ENCODE data around the gene SLC24A3.

SLC24A3 gene

DNA sequence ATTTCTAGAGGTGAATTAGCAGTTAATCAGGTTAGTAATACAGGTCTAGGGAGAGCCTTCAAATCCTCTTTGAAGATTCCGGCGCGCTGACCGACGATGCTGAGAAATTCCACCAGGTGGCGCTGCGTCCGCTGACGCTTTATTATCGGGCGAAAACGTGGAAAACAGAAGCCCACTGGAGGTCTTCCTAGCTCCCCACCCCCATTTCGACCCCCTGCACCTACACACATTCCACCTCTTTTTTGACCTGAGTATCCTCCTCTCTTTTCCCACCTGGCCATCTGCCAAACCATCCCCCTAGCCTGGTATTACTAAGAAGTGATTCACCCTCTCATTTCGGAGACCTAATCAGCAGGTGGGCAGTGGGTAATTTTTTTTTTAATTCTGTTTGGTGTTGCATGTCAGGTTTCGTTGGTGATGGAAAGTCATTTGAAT, 480.3 kb downstream of the SLC24A3 start:
- peak; percentile 26 for DNase-seq

DNA sequence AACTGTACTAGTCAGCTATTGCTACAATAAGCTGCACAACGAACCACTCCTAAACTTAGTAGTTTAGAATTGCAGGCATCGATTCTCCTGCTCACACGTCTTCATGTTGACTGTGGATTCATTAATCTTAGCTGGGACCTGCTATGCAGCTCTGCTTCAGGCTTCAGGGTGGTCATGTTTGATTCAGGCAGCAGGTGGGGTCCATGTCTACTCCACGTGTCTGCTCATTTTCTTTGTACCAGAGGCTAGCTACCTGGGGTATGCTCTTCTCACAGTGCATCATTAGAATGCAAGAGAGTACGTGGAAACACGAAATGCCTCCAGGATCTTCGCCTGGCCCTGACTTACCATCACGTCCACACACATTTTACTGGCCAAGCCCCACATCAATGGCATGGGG, 481.1 kb downstream of the SLC24A3 start:
- DNase-seq: no peak

DNA sequence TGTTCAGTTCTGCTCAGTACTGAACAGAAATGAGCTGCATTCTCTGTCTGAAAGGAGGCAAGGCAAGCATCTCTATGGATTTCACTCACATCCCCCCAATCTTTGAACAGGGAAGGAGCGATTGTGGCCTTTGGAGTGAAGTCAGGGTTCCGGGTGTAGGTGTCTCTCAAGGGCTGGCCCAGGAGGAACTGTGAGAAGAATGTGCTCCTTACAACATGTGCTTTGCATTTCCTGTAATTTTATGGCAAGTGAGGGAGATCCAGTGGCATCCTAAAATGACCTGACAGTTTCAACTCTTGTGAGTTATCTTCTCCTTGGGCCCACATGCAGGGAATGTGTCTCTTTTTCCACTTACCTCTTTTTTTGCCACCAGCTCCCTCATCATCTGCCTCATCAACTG, 482.6 kb downstream of the SLC24A3 start:
- DNase-seq: peak; percentile 7

DNA sequence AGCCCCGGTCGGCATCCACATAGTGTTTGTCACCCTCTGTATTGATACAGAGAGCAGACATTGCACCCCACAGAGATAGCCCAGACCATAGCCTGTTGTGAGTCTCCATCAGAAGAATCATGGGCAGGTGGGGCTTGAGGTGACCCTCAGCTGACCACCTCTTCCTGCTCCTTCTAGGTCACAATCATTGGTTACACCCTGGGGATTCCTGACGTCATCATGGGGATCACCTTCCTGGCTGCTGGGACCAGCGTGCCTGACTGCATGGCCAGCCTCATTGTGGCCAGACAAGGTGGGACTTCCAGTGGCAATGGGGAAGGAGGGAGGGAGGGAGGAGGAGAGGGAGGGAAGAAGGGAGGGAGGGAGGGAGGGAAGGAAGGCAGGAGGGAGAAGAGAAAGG, 484.2 kb downstream of the SLC24A3 start:
- no peak for DNase-seq

DNA sequence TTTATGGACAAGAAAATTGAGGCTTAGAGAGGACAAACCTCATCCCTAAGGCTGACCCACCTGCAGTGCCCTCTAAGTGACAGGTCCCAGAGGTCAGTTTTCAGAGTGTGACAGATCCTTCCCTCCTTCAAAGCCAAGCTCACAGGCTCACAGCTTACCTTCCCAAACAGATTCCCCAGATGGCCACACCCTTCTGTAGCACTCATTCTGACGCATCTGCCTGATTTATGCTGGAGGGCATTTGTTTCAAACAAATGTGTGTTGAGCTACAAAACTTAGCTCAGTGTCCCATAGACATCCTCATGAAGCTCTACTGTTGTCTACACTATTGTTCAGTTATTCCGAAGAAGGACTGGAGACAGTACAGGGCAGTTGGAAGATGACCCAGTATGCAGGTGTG, 485.0 kb downstream of the SLC24A3 start:
- DNase-seq: no peak

DNA sequence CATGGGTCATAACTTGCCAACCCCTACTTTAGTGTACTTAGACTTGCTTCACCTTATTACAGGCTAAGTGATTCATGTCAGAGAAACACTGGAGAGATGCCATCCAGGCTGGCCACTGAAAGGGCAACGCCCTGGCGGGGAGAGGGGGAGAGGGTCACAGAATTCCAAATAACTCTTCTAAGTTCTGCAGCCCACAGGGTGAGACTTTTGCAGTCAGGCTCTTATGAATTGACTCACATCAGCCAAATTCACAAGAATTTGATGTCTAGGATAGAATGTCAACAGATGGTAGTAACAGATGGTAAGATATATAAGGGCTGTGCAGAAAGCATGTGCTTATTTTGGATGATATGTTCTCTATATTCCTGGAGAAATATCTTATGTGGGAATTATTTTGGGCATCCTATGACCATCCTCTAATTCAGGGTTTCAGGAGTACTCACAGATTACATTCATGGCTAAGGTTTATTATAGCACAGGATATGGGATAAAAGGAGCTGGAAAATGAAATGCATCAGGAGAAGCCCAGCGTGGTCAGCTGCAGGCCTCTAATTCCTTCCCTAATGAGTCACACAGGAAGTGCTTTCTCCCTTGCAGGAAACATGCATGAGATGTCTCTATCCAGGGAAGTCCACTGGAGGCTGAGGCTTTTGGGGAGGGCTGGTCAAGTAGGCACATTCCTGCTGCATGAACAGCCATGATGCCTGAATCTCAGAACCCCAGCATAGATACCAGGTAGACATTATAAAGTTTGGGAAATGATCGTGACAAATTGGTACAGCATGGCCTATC, 486.9 kb downstream of the SLC24A3 start:
- DNase-seq: peak; percentile 88

DNA sequence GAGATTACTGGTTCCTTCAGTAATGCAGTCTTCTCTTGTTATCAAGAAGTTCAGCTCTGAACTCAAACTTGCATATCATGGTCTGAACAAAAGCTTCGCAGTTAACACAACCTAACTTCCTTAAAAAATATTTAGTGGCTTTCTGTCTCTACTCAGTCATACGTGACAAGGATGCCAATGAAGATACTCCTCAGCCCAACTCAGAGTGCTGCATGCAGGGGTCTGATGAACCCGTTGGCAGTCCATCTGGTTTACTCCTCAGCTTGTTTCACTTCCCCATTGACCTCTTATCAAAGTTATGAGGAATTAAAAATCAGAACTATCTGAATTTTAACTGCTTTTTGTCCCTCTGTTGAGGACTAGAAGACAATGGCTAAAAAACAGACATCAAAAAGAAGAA, 489.0 kb downstream of the SLC24A3 start:
- no peak for DNase-seq

DNA sequence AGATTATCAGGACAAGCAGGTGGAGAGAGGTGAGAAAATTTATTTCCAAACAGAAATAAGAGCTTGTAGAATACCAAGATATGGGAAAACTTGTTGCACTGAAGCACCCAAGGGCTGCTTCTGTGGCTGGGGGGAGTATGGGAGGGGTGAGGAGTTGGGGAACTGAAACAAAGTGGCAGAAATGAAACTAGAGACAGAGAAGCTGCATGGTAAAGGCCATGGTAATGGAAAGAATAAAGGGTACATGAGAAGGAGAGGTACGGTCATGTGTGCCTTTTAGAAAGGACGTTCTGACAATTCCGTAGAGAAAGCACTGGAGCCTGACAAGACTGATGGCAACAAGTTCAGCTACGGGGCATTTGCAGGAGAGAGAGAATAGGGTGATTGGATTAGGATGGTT, 494.0 kb downstream of the SLC24A3 start:
- no peak for DNase-seq

DNA sequence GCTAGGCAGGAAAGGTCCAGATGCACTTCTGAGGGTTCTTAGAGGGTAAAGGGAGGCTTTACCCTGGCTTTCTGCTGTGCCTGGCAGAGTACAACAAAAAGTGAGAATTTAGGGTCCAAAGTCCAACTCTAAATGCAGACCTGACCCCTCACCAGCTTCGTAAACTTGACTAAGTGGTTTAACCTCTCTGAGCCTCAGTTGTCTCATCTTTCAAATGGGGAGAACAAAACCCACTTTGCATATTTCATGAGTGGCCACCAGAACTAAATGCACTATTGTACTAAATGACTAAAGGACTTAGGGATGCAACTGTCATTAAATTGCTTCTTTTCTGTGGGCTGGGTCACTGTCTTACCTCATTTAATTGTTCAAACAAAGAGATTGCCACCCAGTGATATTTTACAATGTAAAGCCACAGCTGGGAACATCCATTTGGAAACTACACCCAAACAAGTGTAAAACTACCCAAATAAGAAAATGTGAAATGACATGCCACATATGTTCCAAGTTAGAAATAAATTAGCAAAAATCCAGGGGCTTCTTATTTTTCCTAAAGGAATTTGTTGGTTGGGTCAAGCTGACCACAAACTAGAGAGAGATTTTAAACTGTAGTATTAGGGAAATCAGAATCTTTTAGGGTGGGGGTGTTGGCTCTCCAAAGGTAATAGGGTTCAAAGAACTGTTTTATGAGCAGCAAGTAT, 497.3 kb downstream of the SLC24A3 start:
- DNase-seq: peak; percentile 11

DNA sequence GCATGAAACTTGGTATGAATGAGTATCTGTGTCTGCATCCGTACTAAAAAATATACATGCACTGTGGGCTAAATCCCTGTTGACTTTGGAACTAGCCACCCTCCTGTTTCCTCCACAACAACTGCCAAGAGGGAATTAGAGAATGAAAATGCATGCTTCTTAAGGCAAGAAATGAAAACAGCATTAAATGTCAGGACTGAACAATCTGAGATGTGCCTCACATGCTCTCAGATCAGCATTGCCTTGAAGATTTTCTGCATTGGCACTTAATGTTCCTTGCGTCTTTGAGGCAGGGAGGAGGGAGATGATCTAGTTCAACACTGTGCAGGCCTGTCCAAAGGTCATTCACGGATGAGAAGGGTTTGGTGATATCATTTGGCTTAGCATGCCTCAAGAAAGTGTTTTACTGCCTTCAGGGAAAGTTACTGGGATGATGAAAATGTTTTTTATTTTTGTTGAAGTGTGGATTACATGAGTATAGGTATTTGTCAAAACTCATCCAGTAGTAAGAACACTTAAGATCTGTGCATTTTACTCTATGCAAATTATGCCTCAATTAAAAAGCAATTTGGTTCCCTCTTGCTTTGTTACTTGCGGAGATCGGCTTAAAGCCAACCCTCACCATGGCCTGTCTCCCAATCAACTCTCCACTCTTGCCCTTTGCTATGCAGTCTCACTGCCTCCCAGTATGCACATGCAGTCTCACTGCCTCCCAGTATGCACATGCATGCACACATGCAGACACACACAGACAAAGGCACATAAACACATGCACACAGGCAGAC, 498.1 kb downstream of the SLC24A3 start:
- no peak for DNase-seq

DNA sequence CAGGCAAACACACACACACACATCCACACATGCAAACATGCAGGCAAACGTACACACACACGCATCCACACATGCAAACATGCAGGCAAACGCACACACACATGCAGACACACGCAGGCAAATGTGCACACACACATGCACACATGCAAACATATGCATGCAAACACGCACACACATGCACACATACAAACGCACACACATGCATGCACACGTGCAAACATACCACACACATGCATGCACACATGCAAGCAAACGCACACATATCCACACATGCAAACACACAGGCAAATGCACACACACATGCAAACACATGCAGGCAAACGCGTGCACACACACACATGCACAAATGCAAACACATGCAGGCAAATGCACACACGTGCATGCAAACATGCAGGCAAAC, 498.7 kb downstream of the SLC24A3 start:
- DNase-seq: no peak

DNA sequence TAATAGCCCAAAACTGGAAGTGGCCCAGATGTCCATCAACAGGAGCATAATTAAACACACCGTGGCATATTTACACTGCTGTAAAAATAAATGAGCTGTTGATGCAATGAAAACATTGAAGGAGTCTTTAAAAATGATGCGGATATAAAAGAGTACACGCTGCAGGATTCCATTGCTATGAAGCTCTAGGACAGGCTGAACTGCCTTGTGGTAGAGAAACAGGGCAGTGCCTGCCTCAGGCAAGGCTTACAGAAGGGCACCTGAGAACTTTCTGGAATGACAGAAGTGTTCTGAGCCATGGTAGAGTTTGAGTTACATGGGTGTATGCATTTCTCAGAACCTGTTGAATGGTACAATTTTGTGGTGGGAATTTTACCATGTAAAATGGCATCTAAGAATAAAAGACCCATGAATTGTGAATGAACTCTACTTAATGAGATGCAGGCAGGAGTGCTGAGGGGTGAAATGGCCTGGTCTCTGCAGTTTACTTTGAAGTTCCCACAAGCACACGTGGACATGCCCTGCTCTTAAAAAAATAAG, 500.3 kb downstream of the SLC24A3 start:
- no peak for DNase-seq

DNA sequence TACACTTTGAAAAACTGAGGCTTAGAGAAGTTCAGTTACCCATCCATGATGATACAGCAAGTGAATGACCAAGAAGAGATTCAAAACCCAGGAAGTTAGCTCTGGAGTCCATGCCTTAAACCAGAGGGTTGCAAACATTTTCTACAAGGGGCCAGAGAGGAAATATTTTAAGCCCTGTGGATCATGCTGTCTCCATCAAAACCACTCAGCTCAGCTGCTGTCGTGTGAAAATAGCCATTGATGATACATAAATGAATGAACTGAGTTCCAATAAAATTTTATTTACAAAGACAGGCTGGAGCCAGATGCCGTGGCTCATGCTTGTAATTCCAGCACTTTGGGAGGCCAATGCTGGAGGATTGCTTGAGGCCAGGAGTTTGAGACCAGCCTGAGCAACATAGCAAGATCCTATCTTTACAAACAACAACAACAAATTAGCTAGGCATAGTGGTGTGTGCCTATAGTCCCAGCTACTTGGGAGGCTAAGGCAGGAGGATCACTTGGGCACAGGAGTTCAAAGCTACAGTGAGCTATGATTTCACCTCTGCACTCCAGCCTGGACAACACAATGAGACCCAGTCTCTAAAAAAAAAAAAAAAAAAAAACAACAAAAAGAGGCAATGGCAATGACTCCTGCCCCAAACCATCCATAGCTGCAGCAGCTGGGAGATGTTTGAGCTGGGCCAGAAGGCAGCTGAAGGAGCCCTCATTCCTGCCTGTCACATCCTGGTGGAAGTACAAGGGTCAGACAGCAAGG, 501.6 kb downstream of the SLC24A3 start:
- DNase-seq: no peak

DNA sequence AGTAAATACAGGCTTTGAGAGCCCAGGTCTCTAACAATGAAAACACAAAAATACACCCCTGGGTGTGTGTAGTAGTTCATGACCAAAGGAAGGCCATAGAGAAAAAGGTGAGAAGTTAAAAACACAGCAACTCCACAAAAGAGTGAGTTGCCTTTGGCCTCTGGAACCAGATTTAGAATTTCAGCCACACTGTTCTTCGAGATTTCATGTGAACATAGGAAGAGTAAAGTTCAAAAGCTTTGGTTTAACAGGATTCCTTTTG, 502.1 kb downstream of the SLC24A3 start:
- DNase-seq: no peak

DNA sequence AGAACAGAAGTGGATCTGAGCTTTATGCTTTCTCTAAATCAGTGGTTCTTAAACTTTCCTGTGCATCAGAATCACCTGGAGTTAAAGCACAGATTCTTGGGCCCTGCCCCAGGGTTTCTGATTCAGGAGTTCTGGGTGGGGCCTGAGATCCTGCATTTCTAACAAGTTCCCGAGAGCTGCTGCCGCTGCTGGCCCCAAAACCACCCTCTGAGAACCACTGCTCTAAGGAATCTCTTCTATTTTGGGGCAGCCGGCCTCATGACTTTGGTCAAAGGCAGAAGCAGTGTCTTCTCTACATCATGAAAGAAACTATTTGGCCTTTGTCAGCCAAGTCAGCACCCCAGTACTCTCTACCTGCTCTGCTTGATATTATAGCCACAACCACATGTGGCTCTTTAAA, 503.5 kb downstream of the SLC24A3 start:
- DNase-seq: no peak

DNA sequence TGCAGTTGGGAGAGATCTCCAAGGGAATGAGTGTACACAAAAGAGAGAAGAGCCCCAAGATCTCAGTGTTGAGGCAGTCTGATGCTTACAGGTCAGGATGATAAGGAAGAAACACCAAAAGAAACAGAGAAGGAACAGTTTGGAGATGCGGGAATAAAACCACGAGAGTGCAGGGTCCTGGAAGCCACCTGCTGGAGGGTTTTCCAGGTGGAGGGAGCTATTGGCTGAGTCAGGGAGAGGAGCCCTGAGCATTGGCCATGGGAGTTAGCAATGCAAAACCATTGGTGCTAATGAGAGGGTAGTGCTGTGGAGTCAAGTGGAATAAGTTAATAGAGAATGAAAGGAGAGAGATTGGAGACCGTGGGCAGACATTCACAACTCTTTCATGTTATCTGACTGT, 506.4 kb downstream of the SLC24A3 start:
- no peak for DNase-seq

DNA sequence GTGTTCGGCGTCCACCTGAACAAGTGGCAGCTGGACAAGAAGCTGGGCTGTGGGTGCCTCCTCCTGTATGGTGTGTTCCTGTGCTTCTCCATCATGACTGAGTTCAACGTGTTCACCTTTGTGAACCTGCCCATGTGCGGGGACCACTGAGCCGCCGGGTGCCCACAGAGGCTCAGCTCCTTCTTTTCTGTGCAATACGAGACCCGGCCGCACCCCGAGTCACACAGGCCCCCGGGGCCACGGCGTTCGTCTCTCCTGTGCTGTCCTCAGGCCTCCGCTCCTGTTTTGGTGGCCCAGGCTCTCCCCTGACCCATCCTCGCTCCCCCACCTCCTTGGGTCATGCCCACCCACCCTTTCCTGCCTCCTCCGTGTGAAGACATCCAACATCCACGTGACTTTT, 508.5 kb downstream of the SLC24A3 start:
- DNase-seq: no peak

DNA sequence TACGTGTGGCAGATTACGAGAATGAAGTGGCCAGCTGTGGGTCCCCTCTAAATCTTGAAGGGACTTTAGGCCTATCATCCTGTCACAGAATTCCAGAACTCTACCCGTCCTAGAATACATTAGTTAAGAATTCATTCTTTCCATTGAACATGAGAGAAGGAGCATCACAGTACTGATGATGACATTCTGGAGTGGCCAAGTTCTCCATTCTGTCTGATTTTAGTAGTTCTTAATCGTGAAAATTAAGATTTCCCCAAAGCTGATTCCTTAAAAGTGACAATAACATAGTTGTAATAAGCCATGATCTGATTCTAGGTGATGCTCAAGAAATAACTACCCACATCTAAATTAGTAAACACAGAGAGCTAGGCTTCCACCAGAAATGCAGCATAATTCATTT, 510.6 kb downstream of the SLC24A3 start:
- DNase-seq: no peak

DNA sequence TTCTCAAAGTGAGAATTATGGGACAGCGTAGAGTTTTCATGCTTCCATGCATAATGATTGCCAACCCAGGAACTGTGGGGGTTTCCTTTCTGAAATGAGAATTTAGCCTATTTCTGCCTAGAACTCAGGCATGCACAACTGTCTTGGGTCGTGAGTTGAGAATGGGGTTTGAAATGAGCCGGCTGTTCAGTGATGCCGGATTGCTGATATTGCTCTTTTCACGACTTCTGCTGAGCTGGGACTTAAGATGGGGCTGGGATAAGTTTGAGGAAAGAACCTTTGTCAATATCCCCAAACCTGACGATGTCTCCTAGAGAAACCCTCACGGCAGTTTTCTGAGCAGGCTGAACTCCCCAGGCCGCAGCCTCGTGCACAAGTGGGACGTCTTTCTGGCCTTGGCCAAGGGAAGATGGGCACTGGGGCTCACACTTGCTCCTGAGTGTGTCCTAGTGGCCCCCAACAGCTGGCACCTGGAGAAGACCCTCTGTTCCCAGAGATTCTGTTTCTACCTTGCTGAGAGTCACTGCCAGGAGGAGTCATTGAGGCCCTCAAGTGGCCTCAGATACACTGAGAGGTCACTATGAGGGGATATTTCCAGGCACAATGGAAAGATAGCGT, 511.5 kb downstream of the SLC24A3 start:
- DNase-seq: no peak

DNA sequence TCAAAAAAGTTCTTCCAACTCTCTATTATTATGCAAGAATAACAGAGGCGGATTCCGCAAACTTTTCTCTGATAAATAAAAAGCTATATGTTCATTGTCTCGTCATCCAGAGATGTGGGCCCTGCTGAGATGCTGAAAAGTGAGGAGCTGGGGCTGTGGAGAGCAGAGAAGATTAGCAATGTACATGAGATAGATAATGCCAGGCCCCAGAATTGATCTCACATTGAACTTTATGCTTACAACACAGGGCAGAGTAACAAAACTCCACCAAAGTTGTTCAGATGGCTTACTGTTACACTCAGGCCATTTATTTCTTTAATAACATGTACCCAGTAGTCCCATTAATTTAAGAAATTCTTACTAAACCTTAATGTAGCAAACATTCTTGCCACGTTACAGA, 512.9 kb downstream of the SLC24A3 start:
- no peak for DNase-seq

DNA sequence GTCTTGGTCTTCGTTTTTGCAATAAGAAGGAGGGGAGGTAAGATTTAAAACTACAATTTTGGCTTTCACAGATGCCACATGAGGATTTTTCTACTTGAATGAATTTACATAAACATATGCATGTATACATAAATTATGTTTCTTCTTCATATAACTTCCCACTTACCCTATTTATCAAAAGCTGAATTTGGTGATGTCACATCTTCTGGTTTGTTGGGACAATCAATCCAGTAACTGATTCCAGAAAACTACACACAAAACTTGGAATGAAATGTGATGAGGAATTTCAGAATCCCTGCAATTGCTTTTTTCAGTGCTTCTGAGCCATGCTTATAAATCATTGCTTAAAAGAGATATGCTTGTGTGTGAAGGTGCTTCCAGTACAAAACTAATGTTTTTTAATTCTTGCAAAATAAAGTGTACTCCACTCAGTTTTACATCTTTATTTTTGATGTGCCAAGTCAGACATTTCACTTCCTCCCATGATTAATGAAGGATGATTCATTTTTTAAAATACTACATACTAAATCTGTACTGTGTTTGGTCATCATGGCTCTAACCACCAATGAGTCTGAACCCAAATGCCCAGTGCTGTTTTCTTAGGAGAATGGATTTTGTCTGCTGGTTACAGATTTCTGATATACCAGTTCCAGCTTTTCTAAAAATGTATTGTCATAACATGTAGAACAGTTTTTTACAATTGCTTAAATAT, 513.5 kb downstream of the SLC24A3 start:
- DNase-seq: peak; percentile 47

Data from fibroblast of upper back skin (primary cell).